EH (cell line): ENCODE measurements around the gene PCBP1.
"Not testable (repeated sequence)": the region's sequence is repeated elsewhere in the genome, so short reads cannot be mapped to it uniquely, and the experiment has no call there.

Experiments used
- DNase-seq: peaks from one replicate; pipeline ENCODE4 v3.0.0-alpha.2; 2015; ENCODE audit warnings: low read depth

The PCBP1 gene

DNA sequence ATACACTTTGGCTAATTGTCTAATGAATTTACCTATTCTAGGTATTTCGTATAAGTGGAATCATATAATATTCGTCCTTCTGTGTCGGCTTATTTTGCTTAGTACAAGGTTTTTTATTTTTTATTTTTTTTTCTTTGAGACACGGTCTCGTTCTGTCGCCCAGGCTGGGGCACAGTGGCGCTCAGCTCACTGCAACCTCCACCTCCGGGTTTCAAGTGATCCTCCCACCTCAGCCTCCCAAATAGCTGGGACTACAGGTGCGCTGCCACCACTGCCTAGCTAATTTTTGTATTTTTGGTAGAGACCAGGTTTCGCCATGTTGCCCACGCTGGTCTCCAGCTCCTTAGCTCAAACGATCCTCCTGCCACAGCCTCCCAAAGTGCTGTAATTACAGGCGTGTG lies 38.2 kb downstream of the PCBP1 start:
- no peak for DNase-seq

DNA sequence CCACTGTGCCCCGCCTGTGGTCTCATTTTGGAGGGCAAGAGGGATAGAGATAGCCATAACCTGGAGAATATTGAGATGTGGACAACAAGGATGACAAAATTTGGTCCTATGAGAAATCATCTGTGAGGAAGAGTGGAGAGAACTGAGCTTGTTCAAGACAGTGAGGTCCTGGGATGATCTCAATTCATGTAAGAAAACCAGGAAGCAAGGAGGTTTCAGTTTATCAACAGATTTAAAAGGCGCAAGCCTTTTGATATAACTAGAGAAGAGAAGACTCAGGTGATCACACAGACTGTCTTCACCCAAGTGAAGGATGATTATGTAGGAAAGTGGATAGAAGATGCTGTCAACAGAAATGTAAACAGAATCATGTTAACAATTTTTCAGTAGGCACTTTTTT lies 39.1 kb downstream of the PCBP1 start:
- DNase-seq: no peak

- no peak for DNase-seq
These were observed 40.7 kb downstream of the PCBP1 start for GRCh38 chr2:70128005-70128404.

DNA sequence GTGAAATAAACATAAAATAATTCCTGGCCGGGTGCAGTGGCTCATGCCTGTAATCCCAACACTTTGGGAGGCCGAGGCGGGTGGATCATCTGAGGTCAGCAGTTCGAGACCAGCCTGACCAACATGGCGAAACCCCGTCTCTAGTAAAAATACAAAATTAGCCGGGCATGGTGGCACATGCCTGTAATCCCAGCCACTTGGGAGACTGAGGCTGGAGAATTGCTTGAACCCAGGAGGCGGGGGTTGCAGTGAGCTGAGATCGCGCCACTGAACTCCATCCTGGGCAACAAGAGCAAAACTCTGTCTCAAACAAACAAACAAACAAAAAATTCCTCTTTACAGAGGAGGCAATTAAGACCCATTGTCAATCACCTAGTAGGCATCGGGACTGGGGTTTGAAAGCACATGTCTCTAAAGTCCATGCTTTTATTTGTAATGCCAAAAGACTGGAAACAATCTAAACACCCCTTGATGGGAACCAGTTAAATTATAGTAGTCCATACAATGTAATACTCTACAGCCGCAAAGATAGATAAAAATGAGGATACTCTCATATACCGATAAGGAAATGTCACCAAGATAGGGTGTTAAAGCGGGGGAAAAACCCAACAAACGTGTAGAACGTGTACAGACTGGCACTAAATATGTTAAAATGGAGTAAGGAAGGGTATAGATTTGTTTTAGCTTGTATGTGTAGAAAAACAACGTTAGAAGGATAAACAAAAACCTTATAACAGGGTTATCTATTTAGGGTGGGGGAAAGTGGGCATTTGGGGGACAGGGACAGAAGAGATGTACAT lies 44.3 kb downstream of the PCBP1 start:
- DNase-seq: not testable (repeated sequence)

DNA sequence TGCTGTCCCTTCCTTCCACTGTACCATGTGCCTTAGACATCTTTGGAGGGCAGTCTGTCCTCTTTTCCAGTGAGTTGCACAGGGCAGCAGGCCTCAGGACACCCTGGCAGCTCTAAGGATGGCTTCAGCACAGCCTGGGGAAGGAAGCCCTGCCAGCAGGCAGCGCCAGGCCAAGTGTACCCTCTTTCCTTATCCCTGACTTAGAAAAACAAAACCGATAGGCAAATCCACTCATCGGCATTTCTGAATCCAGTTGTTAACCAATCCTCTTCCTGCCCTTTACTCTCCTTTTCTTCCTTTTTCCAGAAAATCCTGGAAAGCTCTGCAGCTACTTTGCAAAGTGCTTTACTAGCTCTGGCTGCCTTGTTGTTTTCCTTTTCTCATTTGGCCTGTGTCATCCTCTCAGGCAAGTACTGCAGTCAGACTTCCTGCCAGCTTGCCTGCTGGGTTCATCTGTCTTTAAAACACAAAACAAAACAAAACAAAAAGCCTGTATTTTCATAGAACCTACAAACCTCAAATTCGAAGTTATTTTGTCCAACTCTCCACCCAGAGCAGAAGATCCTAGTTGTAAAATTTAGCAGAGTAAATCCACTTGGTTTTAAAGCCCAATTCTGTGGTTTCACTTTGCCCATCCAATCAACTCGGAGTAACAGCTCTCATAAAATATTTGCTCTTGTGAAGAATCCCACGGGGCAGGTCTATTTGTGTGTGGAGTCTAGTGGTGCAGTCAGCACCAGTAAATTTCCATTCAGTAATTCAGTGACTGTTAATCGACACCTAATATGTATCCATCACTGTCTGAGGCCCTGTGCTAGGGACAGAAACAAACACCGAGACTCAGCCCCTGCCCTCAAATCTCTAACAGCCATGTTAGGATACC lies 45.2 kb downstream of the PCBP1 start:
- DNase-seq: peak; percentile 74

DNA sequence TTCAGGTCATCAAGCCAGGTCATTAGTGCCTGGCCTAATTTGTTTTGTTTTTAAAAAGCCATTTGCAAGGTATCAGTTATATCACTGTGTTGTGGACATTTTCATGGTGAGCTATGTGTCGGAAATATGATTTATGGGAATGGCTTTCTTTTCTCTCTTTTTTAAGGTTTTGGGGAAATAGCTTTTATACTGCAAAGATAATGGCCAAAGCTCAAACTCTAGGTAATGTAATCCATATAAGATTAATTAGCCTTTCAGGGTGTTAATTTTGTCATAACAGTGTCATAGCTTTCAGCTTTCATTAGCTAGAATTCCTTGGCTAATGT lies 45.8 kb downstream of the PCBP1 start:
- no peak for DNase-seq

- no peak for DNase-seq
These were observed 46.4 kb downstream of the PCBP1 start for GRCh38 chr2:70133491-70134322.

GRCh38 chr2:70134323-70134983 lies 47.2 kb downstream of the PCBP1 start:
- not testable (repeated sequence) for DNase-seq
